Activated naive CD8-positive, alpha-beta T cell treated with anti-CD3 and anti-CD28 coated beads, Interleukin-2, amount 50 U/mL, for 16 hours (primary cell): ENCODE measurements around the gene CALML4.
"Not testable (repeated sequence)": the region's sequence is repeated elsewhere in the genome, so short reads cannot be mapped to it uniquely, and the experiment has no call there.

Experiments used
- DNase-seq: peaks from one replicate; pipeline ENCODE4 v3.0.0-alpha.2; 2020; ENCODE audit warnings: low read depth, low spot score

CALML4 gene, protein sequence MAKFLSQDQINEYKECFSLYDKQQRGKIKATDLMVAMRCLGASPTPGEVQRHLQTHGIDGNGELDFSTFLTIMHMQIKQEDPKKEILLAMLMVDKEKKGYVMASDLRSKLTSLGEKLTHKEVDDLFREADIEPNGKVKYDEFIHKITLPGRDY

DNA sequence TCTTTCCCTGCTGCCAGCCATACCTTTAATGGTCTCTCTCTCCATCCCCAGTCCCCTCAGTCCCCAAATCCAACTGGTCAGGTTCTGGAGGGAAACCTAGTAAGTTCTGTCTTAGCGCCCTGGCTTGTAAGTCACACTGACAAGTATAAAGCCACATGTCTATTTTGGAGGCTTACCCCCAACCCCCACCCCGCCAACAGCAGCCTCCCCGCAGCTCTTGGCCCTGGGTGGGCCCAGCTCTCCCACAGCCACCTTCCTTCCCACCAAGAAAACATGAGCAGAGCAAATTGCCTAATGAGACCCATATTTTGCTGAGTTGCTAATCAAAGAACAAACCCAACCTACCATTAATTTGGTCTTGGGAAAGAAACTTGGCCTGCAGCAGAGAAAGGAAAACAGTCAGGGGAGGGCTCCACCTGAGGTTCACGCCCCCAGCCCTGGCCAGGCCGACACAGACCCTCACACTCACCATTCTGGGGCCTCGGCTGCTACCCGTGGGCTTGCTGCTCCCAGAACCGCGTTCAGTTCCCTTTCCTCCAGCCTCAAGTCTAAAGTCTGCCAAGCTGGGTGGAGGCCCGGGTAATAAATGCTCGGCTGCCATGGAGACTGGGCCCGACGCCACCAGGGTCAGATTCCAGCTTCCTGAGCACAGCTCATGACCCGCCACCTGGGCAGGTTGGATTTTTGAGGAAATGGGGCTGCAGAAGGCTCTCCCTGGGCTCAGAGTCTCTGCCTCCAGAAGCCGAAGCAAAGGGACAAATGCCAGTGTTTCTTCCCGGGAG lies at the start of gene CALML4:
TSS of gene CALML4 (minus strand) at position 557 of the 782 bp plus-strand sequence. CDS start at position 472, 85 bp downstream.
- no peak for DNase-seq

DNA sequence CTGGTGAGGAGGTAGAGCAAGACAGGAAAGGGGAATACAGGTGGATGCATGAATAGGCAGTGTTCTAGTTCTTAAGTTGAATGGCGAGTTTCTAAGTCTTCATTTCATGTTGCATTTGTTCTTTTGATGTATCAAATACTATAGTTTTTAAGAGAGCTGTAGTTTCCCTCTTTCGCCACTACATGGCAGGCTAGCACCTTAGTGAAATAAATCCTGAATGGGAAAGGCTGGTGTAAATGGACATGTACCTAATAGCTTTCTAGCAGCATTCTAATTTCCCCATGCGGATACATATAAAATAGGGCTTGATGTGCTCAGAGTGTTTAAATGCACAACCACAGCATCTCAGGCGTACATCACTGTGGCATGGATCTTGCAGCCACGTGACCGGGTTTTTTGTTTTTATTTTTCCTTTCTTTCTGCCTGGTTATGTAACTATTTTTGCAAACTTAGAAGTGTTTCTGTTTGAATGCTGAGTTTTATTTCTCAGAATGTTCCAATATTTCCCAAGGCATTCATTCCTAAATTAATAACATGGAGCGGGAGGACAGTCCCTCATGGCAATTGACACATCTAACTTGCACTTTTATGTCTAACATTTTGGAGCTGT lies 47.9 kb upstream of the CALML4 start:
- peak; percentile 18 for DNase-seq

DNA sequence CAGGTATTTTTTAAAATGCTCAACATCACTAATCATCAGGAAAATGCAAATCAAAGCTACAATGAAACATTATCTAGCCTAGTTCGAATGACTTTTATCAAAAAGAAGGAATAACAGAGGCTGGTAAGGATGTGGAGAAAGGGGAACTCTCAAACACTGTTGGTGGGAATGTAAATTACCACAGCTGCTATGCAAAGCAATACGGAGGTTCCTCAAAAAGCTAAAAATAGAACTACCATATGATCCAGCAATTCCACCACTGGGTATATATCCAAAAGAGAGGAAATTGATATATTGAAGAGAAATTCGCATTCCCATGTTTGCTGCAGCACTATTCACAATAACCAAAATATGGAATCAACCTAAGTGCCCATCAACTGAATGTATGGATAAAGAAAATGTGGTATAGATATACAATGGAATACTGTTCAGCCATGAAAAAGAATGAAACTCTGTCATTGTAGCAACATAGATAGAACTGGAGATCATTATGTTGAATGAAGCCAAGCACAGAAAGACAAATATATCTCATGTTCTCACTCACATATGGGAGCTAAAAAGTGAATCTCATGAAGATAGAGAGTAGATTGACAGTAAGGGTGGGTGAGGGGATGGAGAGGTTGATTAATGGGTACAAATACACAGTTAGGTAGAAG lies 44.1 kb upstream of the CALML4 start:
- no peak for DNase-seq

DNA sequence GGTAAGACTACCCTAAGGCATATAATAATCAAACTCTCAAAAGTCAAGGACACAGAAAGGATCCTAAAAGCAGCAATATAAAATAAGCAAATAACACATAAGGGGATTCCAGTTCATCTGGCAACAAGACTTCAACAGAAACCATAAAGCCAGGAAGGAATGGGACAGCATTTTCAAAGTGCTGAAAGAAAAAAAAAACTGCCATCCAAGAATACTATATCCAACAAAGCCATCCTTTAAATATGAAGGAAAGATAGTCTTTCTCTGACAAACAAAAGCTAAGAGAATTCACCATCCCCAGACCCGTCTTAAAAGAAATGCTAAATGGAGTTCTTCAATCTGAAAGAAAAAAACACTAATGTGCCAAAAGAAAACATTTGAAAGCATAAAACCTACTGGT lies 39.1 kb upstream of the CALML4 start:
- DNase-seq, result no peak

DNA sequence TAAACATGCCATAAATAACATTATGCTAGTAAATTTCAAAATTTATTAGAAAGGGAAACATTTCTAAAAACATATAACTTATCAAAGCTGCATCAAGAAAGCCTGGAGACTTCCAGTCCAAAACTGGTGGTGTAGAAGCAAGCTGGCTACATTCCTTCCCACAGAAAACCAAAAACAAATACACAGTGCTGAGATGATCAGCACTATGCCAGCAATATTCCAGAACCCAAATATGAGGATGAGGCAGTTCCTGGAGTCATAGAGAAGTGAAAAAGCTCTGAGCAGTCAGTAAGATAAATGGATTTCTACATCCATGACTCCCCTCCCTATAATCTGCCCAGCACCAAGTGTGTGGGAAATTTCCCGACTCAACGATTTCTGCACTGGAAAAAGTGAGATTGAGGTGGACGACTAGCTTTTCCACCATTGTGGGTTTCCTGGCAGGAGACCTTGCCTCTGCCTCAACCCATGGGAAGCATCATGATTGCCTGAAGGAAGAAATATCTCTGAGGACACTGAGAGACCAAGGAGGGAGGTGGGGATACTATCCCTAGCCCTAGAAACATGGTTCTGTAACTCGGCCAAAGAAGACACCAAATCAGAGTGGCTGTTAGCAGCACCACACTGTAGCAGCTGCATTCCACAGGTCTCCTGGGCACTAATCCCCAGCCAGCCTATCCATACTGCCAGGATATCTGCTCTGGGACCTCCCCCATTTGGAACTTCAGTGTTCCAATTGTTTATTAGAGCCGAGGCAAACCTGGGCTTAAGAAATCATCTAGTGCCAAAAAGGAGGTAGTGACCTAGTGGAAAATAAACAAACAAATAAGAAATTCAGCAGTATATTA lies 36.2 kb upstream of the CALML4 start:
- no peak for DNase-seq

DNA sequence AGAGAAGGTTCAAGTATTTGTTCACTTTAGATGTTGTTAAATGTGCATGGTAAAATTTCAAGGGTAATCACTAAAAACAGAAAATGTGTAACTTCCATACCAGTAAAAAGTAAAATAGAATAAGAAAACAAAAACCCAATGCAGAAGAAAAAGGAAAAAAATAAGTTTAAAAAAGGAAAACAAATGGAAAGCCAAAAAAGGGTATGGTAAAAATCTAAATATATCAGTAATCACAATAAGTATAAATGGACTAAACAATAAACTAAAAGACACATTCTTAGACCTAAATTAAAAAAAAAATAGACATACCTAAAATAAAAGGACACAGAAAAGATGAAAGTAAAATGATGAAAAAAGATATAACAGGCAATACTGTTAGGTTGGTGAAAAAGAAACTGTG lies 33.9 kb upstream of the CALML4 start:
- DNase-seq, result no peak

DNA sequence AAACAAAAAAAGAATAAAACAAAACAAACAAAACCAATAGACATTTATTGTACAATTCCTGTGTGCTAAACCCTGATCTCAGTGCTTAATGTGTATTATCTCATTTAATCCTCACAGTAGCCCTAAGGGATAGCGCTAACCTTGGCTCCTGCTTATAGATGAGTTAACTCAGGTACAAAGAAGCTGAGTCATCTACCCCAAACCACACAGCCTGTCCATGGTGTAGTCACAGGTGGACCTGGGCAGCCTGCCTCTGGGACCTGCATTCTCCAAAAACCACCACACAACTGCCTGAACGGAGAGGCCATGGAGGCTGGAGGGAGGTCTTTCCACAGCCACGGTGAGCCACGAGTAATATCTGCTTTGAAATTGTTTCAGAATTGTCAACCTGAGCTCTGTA lies 29.9 kb upstream of the CALML4 start:
- DNase-seq, result no peak

DNA sequence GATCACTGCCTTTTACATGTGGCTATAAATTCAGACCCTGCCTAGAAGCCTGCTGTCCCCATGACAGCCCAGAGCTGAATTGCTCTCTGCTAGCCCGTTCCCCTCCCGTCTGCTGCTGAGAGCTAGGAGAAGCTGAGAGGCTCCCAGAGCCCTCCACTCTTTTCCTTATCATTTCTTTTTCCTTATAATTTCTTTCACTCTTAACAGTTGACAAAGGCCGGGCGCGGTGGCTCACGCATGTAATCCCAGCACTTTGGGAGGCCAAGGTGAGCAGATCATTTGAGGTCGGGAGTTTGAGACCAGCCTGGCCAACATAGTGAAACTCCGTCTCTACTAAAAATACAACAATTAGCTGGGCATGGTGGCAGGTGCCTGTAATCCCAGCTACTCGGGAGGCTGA lies 29.4 kb upstream of the CALML4 start:
- not testable (repeated sequence) for DNase-seq

DNA sequence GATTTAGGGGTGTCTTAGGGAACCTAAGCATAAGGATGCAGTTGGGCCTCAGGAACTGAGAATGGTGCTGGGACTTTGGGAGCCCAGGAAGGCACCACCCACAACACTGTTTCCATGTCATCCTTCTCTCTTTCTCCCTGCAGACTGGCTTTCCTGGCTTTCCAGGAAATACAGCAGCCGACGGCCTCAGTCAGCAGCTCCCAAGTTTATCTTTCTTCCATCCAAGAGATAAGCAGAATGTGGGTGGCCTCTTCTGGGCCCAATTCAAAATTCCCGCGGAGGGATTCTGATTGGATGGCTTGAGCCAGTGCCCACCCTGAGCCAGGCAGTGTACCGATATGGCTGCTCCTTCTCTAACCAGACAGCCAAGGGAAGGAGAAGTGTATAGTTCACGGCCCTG lies 28.9 kb upstream of the CALML4 start:
- DNase-seq, result no peak

DNA sequence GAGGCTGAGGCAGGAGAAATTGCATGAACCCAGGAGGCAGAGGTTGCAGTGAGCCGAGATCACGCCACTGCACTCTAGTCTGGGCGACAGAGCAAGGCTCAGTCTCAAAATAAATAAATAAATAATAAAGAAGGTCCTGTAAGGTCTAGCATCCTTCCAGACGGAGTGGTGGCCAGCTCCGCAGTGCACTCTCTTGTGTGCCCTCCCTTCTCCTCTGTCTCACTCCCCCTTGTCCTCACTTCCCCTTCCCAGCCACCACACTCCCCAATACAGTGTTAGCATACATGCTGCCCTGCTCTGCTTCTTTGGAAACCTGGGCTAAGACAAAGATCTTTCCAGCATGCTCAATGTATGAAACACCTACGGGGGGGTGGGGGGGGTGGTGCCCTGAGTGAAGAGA lies 27.8 kb upstream of the CALML4 start:
- DNase-seq, result no peak

DNA sequence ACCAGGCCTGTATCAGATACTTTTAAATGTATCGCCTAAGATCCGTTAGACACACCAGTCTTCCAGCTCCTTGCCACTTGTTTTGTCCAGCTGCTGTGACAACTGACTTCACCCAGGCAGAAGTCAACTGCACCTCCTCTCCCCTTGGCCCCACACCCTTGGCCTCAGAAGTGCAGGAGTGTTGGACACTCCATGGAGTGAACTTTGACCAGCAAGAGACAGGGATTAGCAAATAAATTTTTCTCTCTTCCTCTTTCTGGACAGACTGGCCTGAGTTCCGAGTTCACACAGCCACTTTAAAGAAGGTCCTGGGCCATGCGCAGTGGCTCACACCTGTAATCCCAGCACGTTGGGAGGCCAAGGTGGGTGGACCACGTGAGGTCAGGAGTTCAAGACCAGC lies 27.3 kb upstream of the CALML4 start:
- no peak for DNase-seq

DNA sequence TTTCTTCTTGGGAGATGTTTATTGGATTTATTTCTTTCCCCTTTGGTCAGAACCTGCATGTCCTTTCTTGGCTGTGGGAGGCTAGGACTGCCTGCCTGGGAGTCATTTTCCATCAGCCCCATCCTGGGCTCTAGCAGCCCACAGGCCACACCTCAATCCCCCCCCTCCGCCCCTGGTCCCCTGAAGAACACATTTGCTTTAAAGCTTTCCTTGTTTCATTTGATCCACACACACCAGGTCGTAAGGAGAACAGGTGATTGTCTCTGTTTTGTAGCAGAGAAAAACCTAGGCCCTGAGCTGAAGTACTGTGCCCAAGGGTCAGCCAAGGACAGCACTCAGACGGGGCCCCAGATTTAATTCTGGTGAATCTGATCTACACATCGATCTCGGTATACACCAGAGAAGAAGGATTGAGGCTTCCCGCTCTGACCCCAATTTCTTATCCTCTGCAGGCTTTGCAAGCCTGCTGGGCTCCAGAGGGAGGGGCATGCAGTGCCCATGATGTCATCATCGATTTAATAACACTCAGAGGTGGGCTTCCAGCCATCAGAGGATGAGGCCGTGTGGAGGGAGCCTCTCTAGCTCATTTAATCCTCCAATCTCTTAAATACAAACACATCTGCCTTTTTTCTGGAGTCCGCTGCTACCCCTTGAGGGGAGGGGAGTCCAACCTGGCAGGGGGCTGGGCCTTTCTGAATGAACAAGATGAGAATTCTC lies 26.1 kb upstream of the CALML4 start:
- no peak for DNase-seq

DNA sequence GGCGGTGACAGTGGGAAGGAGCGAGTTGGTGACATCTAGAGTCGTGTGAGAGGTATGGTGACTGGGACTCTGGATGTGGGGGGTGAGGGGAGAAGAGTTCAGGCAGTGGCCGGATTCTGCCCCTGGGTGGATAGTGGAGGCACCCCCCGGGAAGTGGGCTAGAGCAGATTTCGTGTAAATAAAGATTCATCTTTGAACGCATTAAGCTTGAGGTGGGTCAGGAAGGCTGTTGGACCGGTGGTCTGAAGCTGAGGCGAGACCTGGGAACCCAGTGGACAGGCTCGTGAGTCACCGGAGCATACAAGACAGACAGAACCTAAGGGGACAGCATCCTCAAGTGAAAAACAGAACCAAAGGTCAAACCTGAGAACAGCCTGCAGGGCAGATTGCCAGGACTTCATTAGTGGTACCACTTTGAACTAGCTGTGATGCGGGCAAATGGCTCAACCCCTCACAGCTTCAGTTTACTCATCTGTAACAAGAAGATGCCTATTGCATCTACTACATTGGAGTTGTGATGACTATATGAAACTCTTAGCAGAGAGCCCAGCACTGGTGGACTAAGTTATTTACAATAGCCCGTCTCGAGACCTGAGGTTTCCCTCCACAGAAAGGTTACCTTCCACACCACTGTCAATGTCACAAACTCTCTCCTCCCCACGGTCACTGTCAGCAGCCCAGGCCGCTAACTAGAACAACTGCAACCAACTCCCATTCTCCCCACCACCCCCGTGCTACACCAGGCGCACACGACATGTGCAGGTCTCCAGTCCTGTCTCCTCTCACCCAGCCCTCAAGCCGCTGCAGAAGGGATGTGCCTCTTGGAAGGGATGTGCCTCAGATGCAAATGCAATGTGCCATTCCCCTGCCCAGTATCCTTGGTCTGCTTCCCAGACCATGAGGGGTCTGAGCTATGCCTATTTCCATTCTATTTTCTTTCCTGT lies 25.3 kb upstream of the CALML4 start:
- no peak for DNase-seq

DNA sequence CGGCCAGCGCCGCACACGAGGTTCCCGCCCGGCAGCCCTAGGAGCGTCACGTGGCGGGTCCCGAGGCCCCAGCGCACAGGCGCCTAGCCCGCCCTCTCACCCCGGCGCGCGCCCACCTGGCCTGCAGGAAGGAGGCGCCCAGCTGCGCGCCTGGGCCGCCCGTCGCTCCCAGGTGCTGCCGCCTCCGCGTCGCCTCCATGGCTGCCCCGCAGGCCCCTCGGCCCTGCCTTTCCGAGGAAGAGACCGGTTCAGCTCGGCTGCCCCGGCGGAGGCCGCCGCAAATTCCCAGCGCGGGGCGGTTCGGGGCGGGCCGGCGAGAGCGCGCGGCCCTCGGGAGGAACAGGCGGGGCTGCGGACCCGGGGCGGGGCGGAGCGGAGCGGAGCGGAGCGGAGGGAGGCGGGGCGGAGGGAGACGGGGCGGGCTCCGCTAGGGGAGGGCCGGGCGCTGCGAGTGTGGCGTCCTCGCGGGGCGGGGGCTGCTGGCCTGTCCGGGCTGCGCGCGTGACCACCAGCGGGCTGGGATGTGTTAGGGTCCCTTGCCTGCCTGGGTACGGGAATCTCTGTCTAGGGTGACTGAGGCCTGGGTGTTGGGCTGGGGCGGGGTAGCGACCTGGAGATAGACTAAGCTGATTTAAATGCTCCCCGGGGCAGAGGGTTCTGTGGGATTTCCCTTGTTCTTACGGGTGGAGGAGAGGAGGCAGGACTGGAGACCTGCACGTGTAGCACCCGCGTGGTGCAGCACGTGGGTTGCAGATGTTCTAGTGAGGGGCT lies 24.4 kb upstream of the CALML4 start, which contains the start of gene CLN6:
TSS of gene CLN6 (minus strand) at position 343 of the 771 bp plus-strand sequence. CDS start at position 199, 144 bp downstream.
- peak; percentile 58 for DNase-seq

DNA sequence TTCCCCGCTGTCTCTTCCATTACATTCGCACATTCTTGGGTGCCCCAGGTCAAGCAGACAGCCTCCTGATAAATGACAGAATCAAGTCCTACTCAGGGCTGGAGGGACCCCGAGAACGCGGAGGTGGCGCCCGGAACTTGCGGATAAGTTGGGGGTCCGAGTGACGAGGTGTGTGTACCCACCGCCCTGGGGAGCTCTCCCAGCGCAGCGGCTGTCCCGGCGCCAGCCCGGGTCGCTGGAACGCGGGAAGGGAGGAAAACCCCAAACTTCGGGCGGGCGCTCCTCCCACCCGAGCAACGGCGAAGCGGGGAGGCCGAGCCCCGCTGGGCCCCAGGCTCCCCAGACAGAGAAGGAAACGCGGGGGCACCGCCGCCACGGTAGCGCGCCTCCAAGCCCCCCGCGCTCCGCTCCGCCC lies 23.8 kb upstream of the CALML4 start:
- DNase-seq, result no peak

DNA sequence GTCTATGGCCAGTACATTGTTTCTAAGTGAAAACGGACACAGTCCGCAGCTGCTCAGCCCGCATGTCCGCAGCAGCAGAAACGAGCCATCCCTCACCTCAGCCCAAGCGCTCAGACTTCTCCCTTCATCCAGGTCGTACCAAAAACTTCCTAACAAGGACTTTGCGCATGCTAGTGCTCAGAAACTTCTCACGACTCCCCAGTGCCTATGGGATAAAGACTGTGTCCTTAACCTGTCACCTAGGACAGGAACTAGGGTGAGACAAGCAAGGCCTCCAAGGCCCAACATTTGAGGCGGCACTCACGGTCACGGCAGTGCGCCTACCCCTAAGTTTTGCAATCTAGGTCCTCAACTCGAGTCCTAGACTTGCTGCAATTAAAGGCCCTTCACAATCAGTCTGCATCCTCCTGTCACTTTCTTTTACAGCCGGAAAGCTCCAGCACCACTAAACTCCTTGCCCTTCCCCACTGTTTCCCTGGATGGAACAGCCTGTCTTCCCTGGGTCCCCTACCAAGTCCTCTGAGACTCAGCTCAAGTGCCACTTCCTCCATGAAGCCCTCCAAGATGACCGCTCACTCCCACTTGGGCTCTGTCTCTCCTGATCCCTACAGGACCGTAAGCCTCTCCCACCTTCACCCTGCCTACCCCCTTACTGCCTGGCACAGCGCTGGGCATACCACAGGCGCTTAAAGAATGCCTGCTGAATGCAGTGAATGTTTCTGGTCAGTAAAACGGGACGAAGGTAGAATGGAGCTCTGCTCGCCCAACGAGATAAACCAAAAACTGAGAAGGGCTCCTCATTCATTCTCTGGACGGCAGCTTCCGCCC lies 23.2 kb upstream of the CALML4 start:
- DNase-seq, result no peak

DNA sequence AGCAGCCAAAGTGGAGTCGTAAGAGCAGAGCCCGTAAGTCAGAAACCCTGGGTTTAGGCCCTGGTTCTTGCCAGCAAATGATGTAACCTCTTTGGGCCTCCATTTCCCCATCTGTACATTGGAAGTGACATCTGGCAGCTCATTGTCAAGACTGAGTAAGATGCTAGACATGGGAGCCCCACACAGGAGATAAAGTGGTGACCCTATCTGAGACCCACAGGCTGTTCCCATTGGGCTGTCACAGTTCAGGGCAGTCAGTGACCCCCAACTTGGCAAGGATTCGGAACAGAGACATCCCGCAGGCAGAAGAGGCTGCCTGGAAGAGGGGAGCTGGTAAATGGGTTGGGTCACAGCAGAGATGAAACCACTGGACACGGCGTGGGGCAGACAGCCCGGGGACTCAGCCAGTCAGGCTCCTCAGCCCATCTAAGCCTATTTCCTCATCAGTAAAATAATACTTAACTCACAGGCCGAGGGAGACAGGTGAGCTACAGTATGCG lies 22.6 kb upstream of the CALML4 start:
- no peak for DNase-seq

DNA sequence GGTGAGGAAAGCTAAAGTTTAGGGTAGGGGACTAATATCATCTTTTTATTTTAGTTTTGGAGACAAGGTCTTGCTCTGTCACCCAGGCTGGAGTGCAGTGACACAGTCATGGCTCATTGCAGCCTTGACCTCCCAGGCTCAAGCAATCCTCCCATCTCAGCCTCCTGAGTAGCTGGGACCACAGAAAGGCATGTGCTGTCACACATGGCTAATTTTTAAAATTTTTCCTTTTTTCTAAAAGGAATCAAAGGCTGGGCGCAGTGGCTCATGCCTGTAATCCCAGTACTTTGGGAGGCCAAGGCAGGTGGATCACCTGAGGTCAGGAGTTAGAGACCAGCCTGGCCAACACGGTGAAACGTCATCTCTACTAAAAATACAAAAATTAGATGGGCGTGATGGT lies 20.3 kb upstream of the CALML4 start:
- DNase-seq, result not testable (repeated sequence)
